IMR-90 (cell line): ENCODE results near the gene TGFB1. TPM values are rescaled to one million over a fixed set of nuclear protein-coding genes. Genes with fewer than 3 reads are reported as not detected.

Source experiments
- ATAC-seq: fragments of 200-7000 bp; cut with Tn5 transposase; 2 replicates; pipeline ENCODE4 v1.9.1; 2020; ENCODE audit warnings: low read depth, mild to moderate bottlenecking, moderate library complexity
- BruUV-seq: library from RNA; stranded (reverse); fragments of 400-500 nt; replicated peaks from 2 replicates; lab custom pipeline; 2021; lab: Mats Ljungman, UMichigan
- CTCF ChIA-PET: fragments of 300-600 bp; formaldehyde crosslinking; extraction: SDS; loops from one replicate; lab custom pipeline; 2021; ENCODE audit warnings: antibody characterized with exemption; lab: Yijun Ruan, JAX
- POLR2A ChIA-PET: fragments of 300-600 bp; sonication (Branson Sonifier 250); formaldehyde crosslinking; loops from one replicate; lab custom pipeline; 2022; ENCODE audit warnings: antibody characterized with exemption; ENCODE audit not compliant: unreplicated experiment; lab: Charles Lee
- DNase-seq: peaks from one replicate; pipeline ENCODE4 v3.0.0; 2013
- H2AFZ ChIP-seq: replicated peaks from 2 replicates; pipeline ENCODE3; 2013; ENCODE audit warnings: low read length, mild to moderate bottlenecking; ENCODE audit not compliant: poor library complexity
- H2AK5ac ChIP-seq: 2 replicates; pipeline ENCODE4 v1.6.1; 2013; ENCODE audit warnings: low read depth, low read length, inconsistent platforms
- H2AK9ac ChIP-seq: replicated peaks from 2 replicates; pipeline ENCODE3; 2013; ENCODE audit warnings: mild to moderate bottlenecking, low read depth, low read length, moderate library complexity; ENCODE audit not compliant: poor library complexity
- H2BK120ac ChIP-seq: 2 replicates; pipeline ENCODE4 v1.6.1; 2013; ENCODE audit warnings: low read depth, low read length, inconsistent platforms
- H2BK15ac ChIP-seq: 3 replicates; pipeline ENCODE4 v1.6.1; 2013; ENCODE audit warnings: low read depth, low read length, inconsistent platforms
- H2BK20ac ChIP-seq: 2 replicates; pipeline ENCODE4 v1.6.1; 2013; ENCODE audit warnings: low read depth, mild to moderate bottlenecking, inconsistent platforms, low read length, moderate library complexity
- H2BK5ac ChIP-seq: 2 replicates; pipeline ENCODE4 v1.6.1; 2013; ENCODE audit warnings: mild to moderate bottlenecking, low read depth, low read length, inconsistent platforms; ENCODE audit not compliant: poor library complexity, severe bottlenecking
- H3K14ac ChIP-seq: replicated peaks from 2 replicates; pipeline ENCODE4 v1.6.1; 2013; ENCODE audit warnings: low read depth, low read length, inconsistent platforms
- H3K18ac ChIP-seq: 2 replicates; pipeline ENCODE4 v1.6.1; 2013; ENCODE audit warnings: low read depth, low read length, control low read depth
- H3K23ac ChIP-seq: 2 replicates; pipeline ENCODE4 v1.6.1; 2013; ENCODE audit warnings: low read depth, low read length, inconsistent platforms
- H3K27ac ChIP-seq: 2 replicates; pipeline ENCODE4 v1.5.1; 2013; ENCODE audit warnings: mild to moderate bottlenecking, control low read depth, low read length; ENCODE audit not compliant: insufficient read depth
- H3K27me3 ChIP-seq: 2 replicates; pipeline ENCODE4 v1.6.1; 2013; ENCODE audit warnings: low read length; ENCODE audit not compliant: control insufficient read depth, insufficient read depth
- H3K36me3 ChIP-seq: 2 replicates; pipeline ENCODE4 v1.6.1; 2013; ENCODE audit warnings: low read length, mixed read lengths; ENCODE audit not compliant: control insufficient read depth, insufficient read depth
- H3K4ac ChIP-seq: 2 replicates; pipeline ENCODE4 v1.6.1; 2013; ENCODE audit warnings: low read depth, low read length, inconsistent platforms
- H3K4me1 ChIP-seq: 2 replicates; pipeline ENCODE4 v1.6.1; 2013; ENCODE audit warnings: low read length, mixed read lengths; ENCODE audit not compliant: control insufficient read depth, insufficient read depth
- H3K4me2 ChIP-seq: 2 replicates; pipeline ENCODE4 v1.6.1; 2013; ENCODE audit warnings: low read depth, mild to moderate bottlenecking, control low read depth, low read length, moderate library complexity
- H3K4me3 ChIP-seq: 2 replicates; pipeline ENCODE4 v1.5.1; 2013; ENCODE audit warnings: low read depth, mild to moderate bottlenecking, control low read depth, low read length, moderate library complexity; ENCODE audit not compliant: insufficient read depth
- H3K56ac ChIP-seq: 2 replicates; pipeline ENCODE4 v1.6.1; 2013; ENCODE audit warnings: low read length, inconsistent platforms; ENCODE audit not compliant: insufficient read depth; ENCODE audit errors: extremely low read depth
- H3K79me1 ChIP-seq, 2 experiments: 2 replicates each; pipeline ENCODE4 v1.6.1; 2013; ENCODE audit warnings: low read length in 2 of 2, inconsistent platforms in 1 of 2, low read depth in 1 of 2
- H3K9ac ChIP-seq: 2 replicates; pipeline ENCODE4 v1.6.1; 2013; ENCODE audit warnings: low read depth, low read length, control low read depth
- H3K9me1 ChIP-seq: 2 replicates; pipeline ENCODE4 v1.6.1; 2013; ENCODE audit warnings: low read length, inconsistent platforms; ENCODE audit not compliant: insufficient read depth
- H3K9me3 ChIP-seq: 2 replicates; pipeline ENCODE4 v1.6.1; 2013; ENCODE audit warnings: low read length; ENCODE audit not compliant: control insufficient read depth, insufficient read depth
- H4K20me1 ChIP-seq: 2 replicates; pipeline ENCODE4 v1.6.1; 2013; ENCODE audit warnings: low read length, inconsistent platforms; ENCODE audit not compliant: insufficient read depth
- H4K5ac ChIP-seq: 2 replicates; pipeline ENCODE4 v1.6.1; 2013; ENCODE audit warnings: mild to moderate bottlenecking, low read depth, low read length, control low read depth
- H4K8ac ChIP-seq, 2 experiments: 2 replicates each; pipeline ENCODE4 v1.6.1; 2013; ENCODE audit warnings: low read depth in 2 of 2, low read length in 2 of 2, control low read depth in 1 of 2, inconsistent platforms in 1 of 2
- H4K91ac ChIP-seq: 2 replicates; pipeline ENCODE4 v1.6.1; 2013; ENCODE audit warnings: low read depth, low read length, inconsistent platforms; ENCODE audit not compliant: insufficient read depth
- BHLHE40 ChIP-seq: fragments of 150-350 bp; IDR thresholded peaks from 2 replicates; pipeline ENCODE4 v1.6.1; 2016; ENCODE audit warnings: mild to moderate bottlenecking, low read depth, low read length
- CEBPB ChIP-seq: IDR thresholded peaks from 2 replicates; pipeline ENCODE4 v1.6.1; 2012; ENCODE audit warnings: low read depth, low read length, improper control_type of control experiment
- FOS ChIP-seq: fragments of 150-350 bp; IDR thresholded peaks from 2 replicates; pipeline ENCODE4 v1.6.1; 2016; ENCODE audit warnings: low read depth, low read length
- MAFK ChIP-seq: IDR thresholded peaks from 2 replicates; pipeline ENCODE4 v1.6.1; 2012; ENCODE audit warnings: low read depth, low read length, improper control_type of control experiment
- MAZ ChIP-seq: IDR thresholded peaks from 2 replicates; pipeline ENCODE4 v1.6.1; 2012; ENCODE audit warnings: low read depth, mild to moderate bottlenecking, low read length, improper control_type of control experiment, moderate library complexity, borderline replicate concordance
- MXI1 ChIP-seq: IDR thresholded peaks from 2 replicates; pipeline ENCODE4 v1.6.1; 2012; ENCODE audit warnings: low read depth, mild to moderate bottlenecking, low read length, moderate library complexity, borderline replicate concordance
- NFE2L2 ChIP-seq: fragments of 150-350 bp; IDR thresholded peaks from 2 replicates; pipeline ENCODE4 v1.6.1; 2016; ENCODE audit warnings: low read depth, mild to moderate bottlenecking, low read length
- POLR2A ChIP-seq: IDR thresholded peaks from 2 replicates; pipeline ENCODE4 v1.6.1; 2012; ENCODE audit warnings: mild to moderate bottlenecking, low read depth, low read length
- RAD21 ChIP-seq: IDR thresholded peaks from 2 replicates; pipeline ENCODE4 v1.6.1; 2012; ENCODE audit warnings: low read length, improper control_type of control experiment
- SMC3 ChIP-seq: fragments of 150-350 bp; IDR thresholded peaks from 2 replicates; pipeline ENCODE4 v1.6.1; 2016; ENCODE audit warnings: low read depth, mild to moderate bottlenecking, antibody characterized with exemption, low read length, moderate library complexity
- USF2 ChIP-seq: fragments of 150-350 bp; IDR thresholded peaks from 2 replicates; pipeline ENCODE4 v1.6.1; 2017; ENCODE audit warnings: mild to moderate bottlenecking, antibody characterized with exemption, low read length, low read depth
- WGBS, 2 experiments: methylation state at CpG; one replicate each; pipeline versions ENCODE4 v1.1.5 to v1.1.7; 2013; ENCODE audit warnings: missing lambda C conversion rate in 2 of 2; ENCODE audit not compliant: insufficient read length in 1 of 2; ENCODE audit errors: extremely low coverage in 2 of 2; 5-methylcytosine and 5-hydroxymethylcytosine counted together
- dilution Hi-C: fragments of 300-500 bp; cut with HindIII; formaldehyde crosslinking; loops from one replicate; pipeline ENCODE4 v1.14.3; 2018; ENCODE audit warnings: low sequenced_read_pairs; ENCODE audit not compliant: unreplicated experiment
- in situ Hi-C: fragments of 300-500 bp; cut with MboI; formaldehyde crosslinking; loops from 3 replicates; pipeline ENCODE4 v1.14.3; 2019; ENCODE audit warnings: low sequenced_read_pairs, inconsistent platforms, mixed read lengths
- intact Hi-C: fragments of 100-400 bp; cut with micrococcal nuclease; formaldehyde crosslinking; loops from 2 replicates; pipeline ENCODE4 v1.10.0; 2022
- polyA plus RNA-seq, 3 experiments: library from polyadenylated mRNA; depleted of rRNA; stranded (reverse); fragments of >200 nt; gene quantifications; 2 replicates each; pipeline ENCODE4 v1.2.3, GENCODE V29; 2012; ENCODE audit warnings: low replicate concordance in 1 of 3
- total RNA-seq: library from RNA; depleted of rRNA; stranded (reverse); fragments of >200 nt; gene quantifications from 2 replicates; pipeline ENCODE4 v1.2.3, GENCODE V29; 2012
- TF ChIP-seq, protein P1 (sequence below): fragments of 150-350 bp; IDR thresholded peaks from 2 replicates; pipeline ENCODE4 v1.6.1; 2016; ENCODE audit warnings: low read depth, mild to moderate bottlenecking, low read length, moderate library complexity, borderline replicate concordance
- TF ChIP-seq, protein P2 (sequence below): conservative IDR thresholded peaks from 2 replicates; pipeline ENCODE4 v1.5.1; 2012; ENCODE audit warnings: mild to moderate bottlenecking, low read depth, low read length, improper control_type of control experiment

TGFB1 gene
- total and polyA plus RNA-seq, 2 of the 4 experiments (the other 2 are of a cell fraction) = 3.2 to 26.7 TPM

- H2BK20ac ChIP-seq = no peak overlapping the region
- H3K9ac ChIP-seq = no peak overlapping the region
- intact Hi-C loops (no loop called here), in situ Hi-C loops (no loop called here), dilution Hi-C loops (no loop called here)
- DNase-seq (no peak), ATAC-seq (no peak)
- no peak overlapping the region for H4K91ac ChIP-seq
- TF ChIP-seq MXI1 (no peak), POLR2A (no peak), FOS (no peak), MAZ (no peak), MAFK (no peak), NFE2L2 (no peak), BHLHE40 (no peak), USF2 (no peak), CEBPB (no peak), SMC3 (no peak), RAD21 (no peak)
- TF ChIP-seq, protein P1, sequence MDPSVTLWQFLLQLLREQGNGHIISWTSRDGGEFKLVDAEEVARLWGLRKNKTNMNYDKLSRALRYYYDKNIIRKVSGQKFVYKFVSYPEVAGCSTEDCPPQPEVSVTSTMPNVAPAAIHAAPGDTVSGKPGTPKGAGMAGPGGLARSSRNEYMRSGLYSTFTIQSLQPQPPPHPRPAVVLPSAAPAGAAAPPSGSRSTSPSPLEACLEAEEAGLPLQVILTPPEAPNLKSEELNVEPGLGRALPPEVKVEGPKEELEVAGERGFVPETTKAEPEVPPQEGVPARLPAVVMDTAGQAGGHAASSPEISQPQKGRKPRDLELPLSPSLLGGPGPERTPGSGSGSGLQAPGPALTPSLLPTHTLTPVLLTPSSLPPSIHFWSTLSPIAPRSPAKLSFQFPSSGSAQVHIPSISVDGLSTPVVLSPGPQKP = no peak
- TF ChIP-seq, protein P2, sequence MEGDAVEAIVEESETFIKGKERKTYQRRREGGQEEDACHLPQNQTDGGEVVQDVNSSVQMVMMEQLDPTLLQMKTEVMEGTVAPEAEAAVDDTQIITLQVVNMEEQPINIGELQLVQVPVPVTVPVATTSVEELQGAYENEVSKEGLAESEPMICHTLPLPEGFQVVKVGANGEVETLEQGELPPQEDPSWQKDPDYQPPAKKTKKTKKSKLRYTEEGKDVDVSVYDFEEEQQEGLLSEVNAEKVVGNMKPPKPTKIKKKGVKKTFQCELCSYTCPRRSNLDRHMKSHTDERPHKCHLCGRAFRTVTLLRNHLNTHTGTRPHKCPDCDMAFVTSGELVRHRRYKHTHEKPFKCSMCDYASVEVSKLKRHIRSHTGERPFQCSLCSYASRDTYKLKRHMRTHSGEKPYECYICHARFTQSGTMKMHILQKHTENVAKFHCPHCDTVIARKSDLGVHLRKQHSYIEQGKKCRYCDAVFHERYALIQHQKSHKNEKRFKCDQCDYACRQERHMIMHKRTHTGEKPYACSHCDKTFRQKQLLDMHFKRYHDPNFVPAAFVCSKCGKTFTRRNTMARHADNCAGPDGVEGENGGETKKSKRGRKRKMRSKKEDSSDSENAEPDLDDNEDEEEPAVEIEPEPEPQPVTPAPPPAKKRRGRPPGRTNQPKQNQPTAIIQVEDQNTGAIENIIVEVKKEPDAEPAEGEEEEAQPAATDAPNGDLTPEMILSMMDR = no peak
- H3K14ac ChIP-seq = no peak overlapping the region
- H2BK120ac ChIP-seq = no peak overlapping the region
- WGBS, 2 experiments = 100% methylated on average over 2 of the region's 8 CpGs; no CpG with 5 or more reads in 1 of the 2 experiments
- H3K36me3 ChIP-seq = no peaks in the 10 kb centered on the region
- no peak overlapping the region for H2BK15ac ChIP-seq
- no TSS peak for BruUV-seq
- peaks cover 16% of the 10 kb centered on the region for H3K4me1 ChIP-seq
- peaks cover 3% of the 10 kb centered on the region; the same call in 1 of the 2 replicates for H4K20me1 ChIP-seq
- H3K27ac ChIP-seq = no peak overlapping the region
- no peak overlapping the region for H3K23ac ChIP-seq
- ChIA-PET CTCF (no interaction called here), POLR2A (no interaction called here)
- H3K56ac ChIP-seq = no peak overlapping the region
- H2AK9ac ChIP-seq = no peak overlapping the region
- peaks cover 9 to 38% of the 10 kb centered on the region in 2 experiments for H3K79me1 ChIP-seq
- no peak overlapping the region for H2AFZ ChIP-seq
- H3K4ac ChIP-seq = no peak overlapping the region
- no peak overlapping the region for H4K8ac ChIP-seq
- no peak overlapping the region for H2BK5ac ChIP-seq
- H4K5ac ChIP-seq = no peak overlapping the region
- H3K27me3 ChIP-seq = no peaks in the 10 kb centered on the region
- H3K9me3 ChIP-seq = no peaks in the 10 kb centered on the region
- no peak overlapping the region for H3K4me3 ChIP-seq
- H2AK5ac ChIP-seq = no peak overlapping the region
- peaks cover 8% of the 10 kb centered on the region for H3K9me1 ChIP-seq
- no peak overlapping the region for H3K18ac ChIP-seq
- no peak overlapping the region for H3K4me2 ChIP-seq
These were observed 17.8 kb upstream of the TGFB1 start for GRCh38 chr19:41371541-41371940.
